Measurements from ENCODE around the gene NTM. TPM values are rescaled to one million over a fixed set of nuclear protein-coding genes. Genes with fewer than 3 reads are reported as not detected.

The NTM gene
- total RNA-seq, 1 donor from 2014 or later: 3.4 TPM

- intact Hi-C loops (cut with DNase I): no loop called here
- DNase-seq (ENCODE audit: low spot score): no peak
Measured at GRCh38 chr11:132131961-132132360, 761.5 kb downstream of the NTM start.

GRCh38 chr11:132134322-132134721, 763.9 kb downstream of the NTM start:
- intact Hi-C loops (cut with DNase I): no loop called here
- DNase-seq (ENCODE audit: low spot score): no peak

- DNase-seq (ENCODE audit: low spot score): no peak
- intact Hi-C loops (cut with DNase I): no loop called here
Measured at GRCh38 chr11:132137289-132137980, 767.0 kb downstream of the NTM start.

GRCh38 chr11:132137981-132138313, 767.5 kb downstream of the NTM start:
- DNase-seq (ENCODE audit: low spot score): no peak
- intact Hi-C loops (cut with DNase I): no loop called here

- no peak for DNase-seq (ENCODE audit: low spot score)
- intact Hi-C loops (cut with DNase I): no loop called here
Measured at GRCh38 chr11:132139181-132139580, 768.8 kb downstream of the NTM start.

GRCh38 chr11:132140056-132140455, 769.6 kb downstream of the NTM start:
- no peak for DNase-seq (ENCODE audit: low spot score)
- intact Hi-C loops (cut with DNase I): no loop called here

- intact Hi-C loops (cut with DNase I): no loop called here
- DNase-seq (ENCODE audit: low spot score): no peak
Measured at GRCh38 chr11:132142121-132142520, 771.7 kb downstream of the NTM start.

GRCh38 chr11:132142554-132142953, 772.1 kb downstream of the NTM start:
- DNase-seq (ENCODE audit: low spot score): no peak
- intact Hi-C loops (cut with DNase I): no loop called here

- no peak for DNase-seq (ENCODE audit: low spot score)
- intact Hi-C loops (cut with DNase I): no loop called here
Measured at GRCh38 chr11:132147464-132147863, 777.0 kb downstream of the NTM start.

- intact Hi-C loops (cut with DNase I): no loop called here
- DNase-seq (ENCODE audit: low spot score): no peak
Measured at GRCh38 chr11:132154781-132155180, 784.4 kb downstream of the NTM start.

- intact Hi-C loops (cut with DNase I): no loop called here
- DNase-seq (ENCODE audit: low spot score): no peak
Measured at GRCh38 chr11:132158091-132158490, 787.7 kb downstream of the NTM start.

GRCh38 chr11:132158696-132159095, 788.3 kb downstream of the NTM start:
- no peak for DNase-seq (ENCODE audit: low spot score)
- intact Hi-C loops (cut with DNase I): no loop called here

GRCh38 chr11:132161403-132162078, 791.1 kb downstream of the NTM start:
- intact Hi-C loops (cut with DNase I): no loop called here
- DNase-seq (ENCODE audit: low spot score): no peak

GRCh38 chr11:132168344-132168981, 798.0 kb downstream of the NTM start:
- intact Hi-C loops (cut with DNase I): no loop called here
- no peak for DNase-seq (ENCODE audit: low spot score)

- intact Hi-C loops (cut with DNase I): no loop called here
- DNase-seq (ENCODE audit: low spot score): no peak
Measured at GRCh38 chr11:132171031-132171430, 800.6 kb downstream of the NTM start.

GRCh38 chr11:132174362-132175255, 804.2 kb downstream of the NTM start:
- intact Hi-C loops (cut with DNase I): no loop called here
- no peak for DNase-seq (ENCODE audit: low spot score)

GRCh38 chr11:132177106-132177505, 806.7 kb downstream of the NTM start:
- DNase-seq (ENCODE audit: low spot score): no peak
- intact Hi-C loops (cut with DNase I): no loop called here

- DNase-seq (ENCODE audit: low spot score): no peak
- intact Hi-C loops (cut with DNase I): no loop called here
Measured at GRCh38 chr11:132184079-132184478, 813.7 kb downstream of the NTM start.

- intact Hi-C loops (cut with DNase I): no loop called here
- DNase-seq (ENCODE audit: low spot score): no peak
Measured at GRCh38 chr11:132185726-132186592, 815.5 kb downstream of the NTM start.
